GM21526 (cell line): ENCODE data around the gene CNN2.
"Not testable (repeated sequence)": the region's sequence is repeated elsewhere in the genome, so short reads cannot be mapped to it uniquely, and the experiment has no call there.

Experiments used
- ATAC-seq: cut with Tn5 transposase; IDR thresholded peaks from one replicate; pipeline ENCODE4 v1.9.1; 2021; ENCODE audit warnings: moderate library complexity; ENCODE audit not compliant: unreplicated experiment, low FRiP score

Gene CNN2

GRCh38 chr19:1025080-1025479 is 1.3 kb upstream of the CNN2 start:
- ATAC-seq: not testable (repeated sequence)

GRCh38 chr19:1026783-1027649 is 608 bp downstream of the CNN2 start:
- ATAC-seq: no peak

GRCh38 chr19:1027650-1028061 is 1.2 kb downstream of the CNN2 start:
- no peak for ATAC-seq

- no peak for ATAC-seq
These were observed 1.9 kb downstream of the CNN2 start for GRCh38 chr19:1028062-1028926.

- ATAC-seq: no peak
These were observed 6.0 kb downstream of the CNN2 start for GRCh38 chr19:1032264-1032867.

- no peak for ATAC-seq
These were observed 9.7 kb downstream of the CNN2 start for GRCh38 chr19:1035998-1036621.

GRCh38 chr19:1037621-1038064 is 11.2 kb downstream of the CNN2 start:
- ATAC-seq: no peak

- no peak for ATAC-seq
These were observed 12.7 kb downstream of the CNN2 start for GRCh38 chr19:1038978-1039645.

GRCh38 chr19:1039646-1040475 is 13.5 kb downstream of the CNN2 start, which contains the start of gene ABCA7:
ABCA7 (plus strand) TSS chr19:1040107; CDS start chr19:1041362, 1,255 bp downstream.
- peak; percentile 68 for ATAC-seq

GRCh38 chr19:1040476-1041271 is 14.3 kb downstream of the CNN2 start:
- peak; percentile 27 for ATAC-seq

- no peak for ATAC-seq
These were observed 14.9 kb downstream of the CNN2 start for GRCh38 chr19:1041272-1041834.

- no peak for ATAC-seq
These were observed 15.7 kb downstream of the CNN2 start for GRCh38 chr19:1041835-1042685.

- ATAC-seq: no peak
These were observed 16.5 kb downstream of the CNN2 start for GRCh38 chr19:1042689-1043511.

- no peak for ATAC-seq
These were observed 18.8 kb downstream of the CNN2 start for GRCh38 chr19:1045247-1045603.

- ATAC-seq: no peak
These were observed 19.8 kb downstream of the CNN2 start for GRCh38 chr19:1046117-1046626.
